ENCODE results near the gene FXN.
"Not testable (repeated sequence)": the region's sequence is repeated elsewhere in the genome, so short reads cannot be mapped to it uniquely, and the experiment has no call there.

FXN gene

GRCh38 chr9:69035438-69036308 lies at the start of gene FXN:
Gene FXN, plus strand, starts transcription at chr9:69035752. Its CDS starts 31 bp downstream, at chr9:69035783.
- peak; percentile 94 for DNase-seq (ENCODE audit: low spot score)

DNA sequence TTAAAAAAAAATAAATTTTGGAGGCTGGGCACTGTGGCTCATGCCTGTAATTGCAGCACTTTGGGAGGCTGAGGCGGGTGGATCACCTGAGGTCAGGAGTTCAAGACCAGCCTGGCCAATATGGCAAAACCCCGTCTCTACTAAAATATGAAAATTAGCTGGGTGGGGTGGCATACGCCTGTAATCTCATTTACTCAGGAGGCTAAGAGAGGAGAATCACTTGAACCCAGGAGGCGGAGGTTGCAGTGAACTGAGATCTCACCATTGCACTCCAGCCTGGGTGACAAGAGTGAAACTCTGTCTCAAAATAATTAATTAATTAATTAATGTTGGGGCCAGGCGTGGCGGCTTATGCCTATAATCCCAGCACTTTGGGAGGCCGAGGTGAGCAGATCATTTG lies 48.6 kb upstream of the FXN start:
- DNase-seq (ENCODE audit: low spot score) = not testable (repeated sequence)

DNA sequence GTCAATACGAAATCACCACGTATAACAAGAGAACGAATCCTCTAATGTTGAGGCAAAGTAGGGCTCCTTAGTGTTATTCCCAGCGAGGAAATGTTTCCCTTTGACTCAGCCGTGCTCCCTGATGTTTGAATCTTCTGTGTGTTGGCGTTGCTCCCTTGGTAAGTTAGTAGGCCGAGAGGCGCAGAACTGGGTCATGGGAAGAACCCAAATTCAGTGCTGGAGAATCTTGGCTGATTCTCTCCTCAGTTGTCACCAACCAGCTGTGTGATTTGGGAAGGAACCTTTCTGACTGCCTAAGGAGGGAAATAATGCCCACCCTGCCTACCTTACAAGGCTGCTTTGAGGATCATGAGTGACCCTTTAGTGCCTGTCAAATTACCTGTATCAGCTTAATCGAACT lies 44.1 kb upstream of the FXN start:
- no peak for DNase-seq (ENCODE audit: low spot score)

GRCh38 chr9:68995776-68996175 lies 39.8 kb upstream of the FXN start:
- DNase-seq (ENCODE audit: low spot score) = no peak

- DNase-seq (ENCODE audit: low spot score) = no peak
Observed at GRCh38 chr9:68996462-68996861, 39.1 kb upstream of the FXN start.

GRCh38 chr9:68997666-68998065 lies 37.9 kb upstream of the FXN start:
- DNase-seq (ENCODE audit: low spot score) = no peak

GRCh38 chr9:68998385-68998784 lies 37.2 kb upstream of the FXN start:
- DNase-seq (ENCODE audit: low spot score) = no peak

DNA sequence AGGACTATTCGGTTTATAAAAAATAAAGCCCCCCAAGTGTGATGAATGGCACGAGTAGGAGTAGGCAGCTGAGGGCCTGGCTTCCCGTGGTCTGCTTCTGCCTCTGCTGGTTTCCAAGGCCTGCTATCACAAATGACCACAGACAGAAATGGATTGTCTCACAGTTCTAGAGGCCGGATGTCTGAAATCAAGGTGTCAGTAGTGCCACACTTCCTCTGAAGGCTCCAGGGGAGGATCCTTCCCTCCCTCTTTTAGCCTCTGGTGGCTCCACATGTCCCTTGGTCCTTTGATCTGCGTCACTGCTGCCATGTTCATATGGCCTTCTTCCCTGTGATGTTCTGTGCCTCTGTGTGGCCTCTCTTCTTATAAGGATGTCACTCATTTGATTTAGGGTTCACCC lies 36.7 kb upstream of the FXN start:
- DNase-seq (ENCODE audit: low spot score) = no peak

DNA sequence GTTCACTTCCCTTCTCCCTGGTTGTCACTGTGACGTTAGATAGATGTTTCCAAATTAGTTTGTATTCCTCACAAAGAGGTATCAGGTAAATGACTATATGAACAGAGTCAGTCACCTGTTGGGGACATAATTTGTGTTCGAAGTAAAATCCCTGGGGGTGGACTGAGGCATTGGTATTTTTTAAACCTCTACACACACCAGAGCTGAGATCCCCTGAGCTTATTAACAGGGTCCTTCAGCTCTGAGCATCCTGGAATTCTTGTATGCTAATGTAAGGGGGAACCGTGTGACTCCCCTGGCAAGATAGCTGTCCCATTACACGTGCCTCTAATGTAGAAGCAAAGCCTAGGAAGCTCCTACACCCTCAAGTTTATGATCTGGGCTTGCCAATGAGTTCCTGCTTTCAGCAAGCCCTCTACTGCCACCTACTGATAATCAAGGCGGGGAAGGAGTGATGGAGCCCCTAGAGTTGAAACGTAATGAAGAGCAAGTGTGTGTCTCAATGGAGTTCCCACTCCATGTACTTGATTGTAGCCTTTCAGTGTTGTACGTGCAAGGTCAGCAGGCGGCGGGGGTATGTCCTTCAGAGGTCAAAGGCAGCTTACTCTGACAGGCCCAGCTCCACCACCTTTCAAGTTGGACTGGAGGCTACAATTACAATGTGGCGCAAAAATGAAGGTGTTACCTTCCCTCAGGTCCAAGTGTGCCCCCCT lies 36.0 kb upstream of the FXN start:
- DNase-seq (ENCODE audit: low spot score) = peak; percentile 76

- DNase-seq (ENCODE audit: low spot score) = no peak
Observed at GRCh38 chr9:69001921-69002320, 33.6 kb upstream of the FXN start.

- no peak for DNase-seq (ENCODE audit: low spot score)
Observed at GRCh38 chr9:69003051-69003450, 32.5 kb upstream of the FXN start.

- no peak for DNase-seq (ENCODE audit: low spot score)
Observed at GRCh38 chr9:69004836-69005235, 30.7 kb upstream of the FXN start.

GRCh38 chr9:69009708-69010107 lies 25.8 kb upstream of the FXN start:
- DNase-seq (ENCODE audit: low spot score) = no peak

- no peak for DNase-seq (ENCODE audit: low spot score)
Observed at GRCh38 chr9:69012696-69013381, 22.7 kb upstream of the FXN start.

DNA sequence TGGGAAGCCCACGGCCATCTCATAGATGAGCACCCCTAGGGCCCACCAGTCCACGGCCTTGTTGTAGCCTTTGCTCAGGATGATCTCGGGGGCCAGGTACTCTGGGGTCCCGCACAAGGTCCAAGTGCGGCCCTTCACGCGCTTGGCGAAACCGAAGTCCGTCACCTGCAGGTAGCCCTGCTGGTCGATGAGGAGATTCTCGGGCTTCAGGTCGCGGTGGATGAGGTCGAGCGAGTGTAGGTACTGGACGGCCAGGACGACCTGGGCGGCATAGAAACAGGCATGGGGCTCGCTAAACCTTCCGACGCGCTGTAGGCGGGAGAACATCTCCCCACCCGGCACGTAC lies 22.2 kb upstream of the FXN start:
- DNase-seq (ENCODE audit: low spot score) = no peak

DNA sequence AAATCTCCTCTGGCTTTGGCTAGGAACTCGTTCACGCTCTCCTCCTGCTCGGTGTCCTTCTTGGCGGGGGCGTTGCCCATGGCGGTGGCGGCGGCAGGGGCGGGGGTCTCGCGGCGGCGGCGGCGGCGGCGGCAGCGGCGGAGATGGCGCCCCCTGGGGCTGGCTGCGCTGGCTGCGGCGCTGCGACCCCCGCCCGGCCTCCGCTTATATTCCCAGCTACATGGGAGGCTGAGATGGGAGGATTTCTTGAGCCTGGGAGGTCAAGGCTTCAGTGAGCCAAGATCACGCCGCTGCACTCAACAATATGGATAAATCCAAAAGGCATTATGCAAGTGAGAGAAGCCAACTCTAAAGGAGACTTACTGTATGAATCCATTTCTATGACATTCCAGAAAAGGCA lies 21.5 kb upstream of the FXN start, which contains the start of gene PRKACG:
PRKACG (minus strand) TSS at position 101 of the 400 bp plus-strand sequence; CDS start at position 80, 21 bp downstream.
- DNase-seq (ENCODE audit: low spot score) = no peak

- DNase-seq (ENCODE audit: low spot score) = no peak
Observed at GRCh38 chr9:69016191-69017096, 19.1 kb upstream of the FXN start.

GRCh38 chr9:69018737-69019136 lies 16.8 kb upstream of the FXN start:
- no peak for DNase-seq (ENCODE audit: low spot score)

DNA sequence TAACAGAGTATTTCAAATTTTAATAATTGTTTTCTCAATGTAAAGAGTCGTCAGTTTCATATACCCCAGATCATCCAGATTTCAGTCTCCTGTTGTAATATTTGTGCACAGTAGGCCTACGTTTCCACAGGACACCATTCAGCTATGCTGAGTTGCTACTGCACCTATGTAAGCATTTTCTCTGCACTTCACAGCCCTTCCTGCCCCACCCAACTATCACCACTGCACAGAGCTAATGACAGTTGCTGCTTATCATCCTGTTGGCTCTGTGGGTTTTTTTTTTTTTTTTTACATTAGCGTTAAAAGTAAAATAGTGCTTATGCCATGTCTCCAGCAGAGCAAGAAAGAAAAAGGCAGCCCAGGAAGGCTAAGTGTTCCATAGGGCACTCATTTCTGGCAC lies 15.7 kb upstream of the FXN start:
- no peak for DNase-seq (ENCODE audit: low spot score)

DNA sequence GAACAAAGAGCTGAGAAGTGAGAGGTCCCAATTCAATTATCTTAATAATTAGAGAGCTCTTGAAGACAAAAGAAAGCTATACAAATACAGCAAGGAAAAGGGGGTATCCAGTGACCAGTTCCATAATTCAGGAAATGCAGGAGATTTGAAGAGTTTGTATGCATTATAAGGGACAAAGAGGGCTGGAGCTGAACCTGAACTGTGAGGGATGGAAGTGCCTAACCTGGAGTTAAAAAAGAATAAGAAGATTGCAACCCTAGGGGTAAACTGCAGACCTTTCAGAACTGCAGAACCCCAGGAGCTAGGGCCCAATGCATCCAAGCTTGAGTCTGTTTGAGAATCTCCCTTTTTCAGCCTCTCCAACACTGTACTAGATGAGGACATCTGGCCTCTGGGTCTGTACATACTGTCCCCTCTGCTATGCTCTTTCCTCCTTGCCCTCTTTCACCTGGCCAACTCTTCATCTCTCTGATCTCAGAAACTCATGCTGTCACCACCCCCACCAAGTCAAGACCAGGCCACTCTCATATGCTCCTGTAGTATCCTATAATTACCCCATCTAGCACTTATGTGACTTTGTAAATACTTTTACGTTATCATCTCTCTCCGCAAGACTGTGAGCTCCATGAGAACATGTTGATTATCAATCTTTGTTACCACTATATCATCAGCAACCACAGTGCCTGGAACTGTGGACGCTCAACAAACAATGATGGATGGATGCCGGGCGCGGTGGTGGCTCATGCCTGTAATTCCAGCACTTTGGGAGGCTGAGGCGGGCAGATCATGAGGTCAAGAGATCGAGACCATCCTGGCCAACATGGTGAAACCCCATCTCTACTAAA lies 15.0 kb upstream of the FXN start:
- no peak for DNase-seq (ENCODE audit: low spot score)

- peak; percentile 71 for DNase-seq (ENCODE audit: low spot score)
Observed at GRCh38 chr9:69023650-69024049, 11.9 kb upstream of the FXN start.

Measured in iPS-NIHi11 (cell line).